Muscle of leg (tissue), 11 donors: ENCODE results near the gene FAM156A. TPM values are rescaled to one million over a fixed set of nuclear protein-coding genes. Genes with fewer than 3 reads are reported as not detected.
A peak's percentile ranks its signal among the peaks of the same experiment; 100 is the strongest.
"Not testable (repeated sequence)": the region's sequence is repeated elsewhere in the genome, so short reads cannot be mapped to it uniquely, and the experiment has no call there.

Source experiments
- DNase-seq: peaks from one replicate; pipeline ENCODE4 v3.0.0; 2013
- H3K27ac ChIP-seq: one replicate; pipeline ENCODE4 v1.5.1; 2013; ENCODE audit warnings: mild to moderate bottlenecking, low read length, control low read depth
- H3K27me3 ChIP-seq: one replicate; pipeline ENCODE4 v1.6.1; 2013; ENCODE audit warnings: low read length; ENCODE audit not compliant: control insufficient read depth, insufficient read depth
- H3K36me3 ChIP-seq: one replicate; pipeline ENCODE4 v1.6.1; 2013; ENCODE audit warnings: low read length; ENCODE audit not compliant: control insufficient read depth, insufficient read depth
- H3K4me1 ChIP-seq: one replicate; pipeline ENCODE4 v1.6.1; 2013; ENCODE audit warnings: low read length; ENCODE audit not compliant: control insufficient read depth, insufficient read depth
- H3K4me3 ChIP-seq: one replicate; pipeline ENCODE4 v1.5.1; 2013; ENCODE audit warnings: low read length, control low read depth
- H3K9me3 ChIP-seq: replicated peaks from 2 replicates; pipeline ENCODE4 v1.6.1; 2013; ENCODE audit warnings: low read depth, low read length; ENCODE audit not compliant: control insufficient read depth
- WGBS: methylation state at CpG from one replicate; pipeline ENCODE4 v1.1.5; 2013; ENCODE audit warnings: missing lambda C conversion rate; ENCODE audit not compliant: insufficient coverage; 5-methylcytosine and 5-hydroxymethylcytosine counted together
- polyA plus RNA-seq, 8 donors: library from polyadenylated mRNA; unstranded; fragments of 120-200 nt; gene quantifications; one replicate each; pipeline versions ENCODE4 v1.2.1 to v1.2.3, GENCODE V29; 2013; ENCODE audit warnings: inconsistent platforms in 1 of 8, low replicate concordance in 1 of 8; ENCODE audit not compliant: insufficient read length in 8 of 8, insufficient read depth in 1 of 8
- total RNA-seq: library from RNA; stranded (reverse); fragments of 120-200 nt; gene quantifications from one replicate; pipeline ENCODE4 v1.2.4, GENCODE V29; 2013

Gene FAM156A
- total and polyA plus RNA-seq, 9 donors = 19.3 to 34.2 (median 26.2) TPM

- H3K9me3 ChIP-seq, DNase-seq, H3K36me3 ChIP-seq, H3K4me3 ChIP-seq, H3K4me1 ChIP-seq, H3K27ac ChIP-seq, H3K27me3 ChIP-seq: not testable (repeated sequence)
- no CpG with 5 or more reads among the region's 4 CpGs for WGBS
Observed at GRCh38 chrX:52940704-52941103, 17.6 kb downstream of the FAM156A start.

GRCh38 chrX:52935470-52935784, 22.9 kb downstream of the FAM156A start:
- 4% methylated on average over 8 of the region's 10 CpGs for WGBS
- not testable (repeated sequence) for H3K27me3 ChIP-seq

DNA sequence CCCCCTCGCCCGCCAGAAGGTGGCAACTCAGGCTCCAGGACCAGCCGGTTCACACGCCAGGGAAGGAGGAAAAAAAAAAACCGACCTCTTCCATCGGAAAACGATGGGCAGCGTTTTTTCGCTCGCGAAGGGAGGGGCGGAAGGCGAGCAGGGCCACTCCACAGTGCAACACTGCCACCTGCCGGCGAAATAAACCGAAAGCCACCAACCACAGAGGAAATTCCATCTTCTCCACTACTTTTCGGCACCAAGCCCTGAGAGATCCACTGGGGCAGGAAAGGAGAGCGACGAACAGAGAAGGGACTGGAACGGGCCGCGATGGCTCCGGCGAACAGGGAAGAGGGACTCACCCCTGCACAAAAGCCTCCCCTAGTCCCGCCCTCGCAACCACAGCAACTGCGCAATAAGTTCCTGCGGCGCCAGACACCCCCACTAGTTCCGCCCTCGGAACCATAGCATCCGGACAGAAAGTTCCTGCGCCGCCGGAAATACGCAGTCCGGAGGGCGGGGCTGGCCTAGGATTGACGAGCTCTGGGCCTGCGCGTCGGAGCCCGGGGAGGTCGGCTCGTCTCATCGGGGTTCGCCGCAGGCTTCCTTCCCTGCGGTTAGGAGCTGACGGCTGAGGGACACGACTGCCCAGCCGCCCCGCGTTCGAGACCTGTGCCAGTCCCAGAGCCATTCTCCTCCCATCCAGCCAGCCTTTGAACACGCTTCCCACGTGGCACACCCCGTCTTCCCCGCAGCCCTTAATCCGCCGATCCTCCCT, 23.4 kb downstream of the FAM156A start:
- H3K36me3 ChIP-seq = no peaks in the 10 kb centered on the region
- peak; percentile 99 for DNase-seq
- peak overlapping the region; percentile 100 for H3K27ac ChIP-seq
- 0% methylated on average over 58 of the region's 61 CpGs for WGBS
- H3K4me3 ChIP-seq = peak overlapping the region; percentile 65
- H3K27me3 ChIP-seq = peaks cover 2% of the 10 kb centered on the region
- H3K4me1 ChIP-seq = peaks cover 4% of the 10 kb centered on the region
- H3K9me3 ChIP-seq = no peaks in the 10 kb centered on the region

More at GRCh38 chrX:52935470-52935784, 22.9 kb downstream of the FAM156A start:
- Histone ChIP-seq H3K4me3 (peak overlapping the region; percentile 65), H3K27ac (peak overlapping the region; percentile 100)
- not testable (repeated sequence) for DNase-seq, H3K9me3 ChIP-seq, H3K36me3 ChIP-seq, H3K4me1 ChIP-seq

DNA sequence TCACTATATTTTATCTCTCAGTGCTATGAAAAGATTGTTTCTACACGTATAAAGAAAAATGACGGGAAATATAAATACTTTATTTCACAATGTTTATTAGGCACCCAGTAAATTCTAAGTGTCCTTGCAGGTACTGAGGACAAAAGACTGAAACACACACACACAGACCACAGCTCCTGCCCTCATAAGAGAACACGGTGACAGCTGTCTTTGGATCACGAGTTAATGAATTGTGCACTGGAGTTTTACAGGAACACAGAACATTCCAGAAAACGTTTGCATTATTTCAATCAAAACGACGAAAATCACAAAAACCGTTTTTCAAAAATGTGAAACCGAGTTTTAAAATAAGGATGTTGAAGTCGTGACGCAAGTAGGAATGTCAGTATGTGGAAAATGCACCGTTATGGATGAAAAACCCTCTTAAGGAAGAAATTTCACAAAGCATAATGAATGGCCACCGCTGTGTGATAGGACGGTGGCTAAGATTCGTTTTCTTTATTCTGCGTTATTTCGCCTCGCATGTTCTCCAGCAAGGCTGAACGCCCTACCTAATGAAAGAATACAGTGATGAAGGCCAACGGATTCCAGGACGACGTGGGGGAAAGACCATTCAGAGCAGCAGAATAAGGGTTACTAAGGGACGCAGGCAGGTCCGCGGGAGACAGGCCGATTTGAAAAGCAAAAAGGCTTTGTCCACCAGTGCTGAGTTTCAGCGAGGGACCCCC, 24.2 kb downstream of the FAM156A start:
- Histone ChIP-seq H3K27me3 (peaks cover 2% of the 10 kb centered on the region), H3K4me1 (peaks cover 4% of the 10 kb centered on the region), H3K4me3 (peak overlapping the region; percentile 65), H3K9me3 (no peaks in the 10 kb centered on the region), H3K36me3 (no peaks in the 10 kb centered on the region), H3K27ac (peak overlapping the region; percentile 100)
- DNase-seq = no peak
- 2% methylated on average over 12 of the region's 27 CpGs for WGBS

DNA sequence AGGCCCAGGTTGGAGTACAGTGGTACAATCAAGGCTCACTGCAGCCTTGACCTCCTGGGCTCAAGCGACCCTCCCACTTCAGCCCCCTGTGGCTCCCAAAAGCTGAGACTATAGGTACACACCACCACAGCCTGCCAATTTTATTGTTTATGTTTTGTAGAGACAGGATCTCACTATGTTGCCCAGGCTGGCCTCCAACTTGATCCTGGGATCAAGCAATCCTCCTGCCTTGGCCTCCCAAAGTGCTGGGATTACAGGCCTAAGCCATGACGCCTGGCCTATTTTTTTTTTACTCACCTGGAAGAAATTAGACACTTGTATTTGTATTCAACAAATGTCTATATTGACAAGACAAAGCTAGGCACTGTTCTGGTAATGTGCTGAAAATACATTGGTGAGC, 25.1 kb downstream of the FAM156A start:
- DNase-seq = no peak
- WGBS = no CpG with 5 or more reads among the region's 2 CpGs

DNA sequence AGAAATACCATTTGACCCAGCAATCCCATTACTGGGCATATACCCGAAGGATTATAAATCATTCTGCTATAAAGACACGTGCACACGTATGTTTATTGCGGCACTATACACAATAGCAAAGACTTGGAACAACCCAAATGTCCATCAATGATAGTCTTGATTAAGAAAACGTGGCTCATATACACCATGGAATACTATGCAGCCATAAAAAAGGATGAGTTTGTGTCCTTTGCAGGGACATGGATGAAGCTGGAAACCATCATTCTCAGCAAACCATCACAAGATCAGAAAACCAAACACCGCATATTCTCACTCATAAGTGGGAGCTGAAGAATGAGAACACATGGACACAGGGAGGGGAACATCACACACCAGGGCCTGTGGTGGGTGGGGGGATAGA, 28.1 kb downstream of the FAM156A start:
- not testable (repeated sequence) for DNase-seq, H3K9me3 ChIP-seq, H3K4me3 ChIP-seq, H3K4me1 ChIP-seq, H3K27me3 ChIP-seq, H3K27ac ChIP-seq, H3K36me3 ChIP-seq
- WGBS = 100% methylated on average over 1 of the region's 6 CpGs

More for the DNA sequence above, 25.1 kb downstream of the FAM156A start:
- peaks cover 2% of the 10 kb centered on the region for H3K27me3 ChIP-seq
- H3K36me3 ChIP-seq = no peaks in the 10 kb centered on the region
- H3K9me3 ChIP-seq = no peaks in the 10 kb centered on the region
- H3K4me3 ChIP-seq = no peak overlapping the region
- H3K27ac ChIP-seq = no peak overlapping the region
- peaks cover 4% of the 10 kb centered on the region for H3K4me1 ChIP-seq

- H3K9me3 ChIP-seq = no peaks in the 10 kb centered on the region
- H3K36me3 ChIP-seq = no peaks in the 10 kb centered on the region
- peaks cover 12% of the 10 kb centered on the region for H3K4me1 ChIP-seq
- H3K4me3 ChIP-seq = no peak overlapping the region
- no CpG with 5 or more reads among the region's 4 CpGs for WGBS
- H3K27ac ChIP-seq = peak overlapping the region; percentile 55
- H3K27me3 ChIP-seq = peaks cover 3% of the 10 kb centered on the region
- peak; percentile 50 for DNase-seq
Observed at GRCh38 chrX:52923781-52924241, 34.5 kb downstream of the FAM156A start.

DNA sequence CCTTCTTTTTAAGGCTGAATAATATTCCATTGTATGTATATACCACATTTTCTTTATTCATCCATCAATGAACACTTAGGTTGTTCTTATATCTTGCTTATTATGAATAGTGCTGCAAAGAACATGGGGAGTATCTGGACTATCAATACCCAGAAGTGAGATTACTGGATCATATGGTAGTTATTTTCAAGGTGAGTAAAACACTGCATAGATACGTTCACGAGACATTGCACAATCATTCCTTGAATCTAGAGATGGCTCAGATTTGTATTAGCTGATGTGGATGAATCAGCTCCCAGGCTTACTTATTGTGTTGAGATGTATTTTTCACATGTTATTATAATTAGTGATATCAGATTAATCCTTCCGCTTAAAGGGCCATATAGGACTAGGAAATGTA, 43.6 kb downstream of the FAM156A start:
- not testable (repeated sequence) for H3K4me1 ChIP-seq, H3K9me3 ChIP-seq, H3K27ac ChIP-seq, H3K27me3 ChIP-seq, H3K36me3 ChIP-seq, H3K4me3 ChIP-seq, DNase-seq
- WGBS = no CpG with 5 or more reads among the region's 3 CpGs

DNA sequence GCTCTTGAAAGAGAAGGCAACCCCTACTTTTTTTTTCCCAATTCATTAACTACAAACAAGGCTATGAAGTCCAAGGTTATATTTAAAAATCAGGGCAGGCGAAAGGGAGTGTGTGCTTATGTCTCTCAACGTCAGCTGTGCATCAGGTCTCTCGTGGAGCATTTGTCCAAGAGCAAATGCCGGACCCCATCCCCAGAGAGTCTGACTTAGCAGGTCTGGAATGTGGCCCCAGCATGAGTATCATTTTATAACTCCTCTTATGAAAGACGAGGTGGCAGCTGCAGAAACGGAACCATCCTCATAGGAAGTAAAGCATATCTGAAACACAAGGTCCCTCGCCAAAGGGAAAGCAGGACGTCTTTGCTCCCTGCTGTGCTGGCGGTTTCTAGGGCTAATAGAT, 44.6 kb downstream of the FAM156A start:
- H3K9me3 ChIP-seq, H3K27ac ChIP-seq, DNase-seq, H3K4me1 ChIP-seq, H3K4me3 ChIP-seq, H3K36me3 ChIP-seq, H3K27me3 ChIP-seq: not testable (repeated sequence)
- WGBS = no CpG with 5 or more reads among the region's 9 CpGs

DNA sequence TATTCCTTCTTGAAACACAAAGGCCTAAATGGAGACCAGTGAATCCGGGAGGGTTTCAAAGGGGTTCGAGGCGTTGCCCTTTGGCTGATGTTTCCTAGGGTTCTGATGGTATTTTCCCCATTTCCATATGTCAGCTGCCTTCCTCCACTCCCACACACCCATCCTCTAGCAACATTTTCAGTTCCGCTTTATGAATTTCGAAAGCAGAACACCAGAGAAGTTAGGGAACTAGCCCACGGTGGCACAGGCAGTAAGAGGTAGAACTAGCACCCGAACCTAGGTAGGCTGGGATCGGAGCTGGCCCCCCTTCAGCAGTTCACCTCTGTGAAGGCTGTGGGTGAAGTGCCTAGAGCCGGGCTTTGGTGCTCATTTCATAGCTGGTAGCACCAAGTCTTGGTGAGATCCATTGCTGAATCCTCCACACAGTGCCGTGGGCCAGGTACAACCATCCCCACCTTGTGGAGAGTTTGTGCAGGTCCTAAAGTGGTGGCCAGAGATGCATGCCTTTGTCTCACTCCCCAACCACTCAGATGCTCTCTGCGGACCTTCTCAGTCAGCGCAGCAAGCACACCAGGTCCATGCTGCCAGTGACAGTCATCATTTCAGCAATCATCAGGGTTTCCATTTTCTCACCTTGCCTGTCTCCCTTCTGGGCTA, 48.9 kb downstream of the FAM156A start:
- H3K4me1 ChIP-seq, H3K27me3 ChIP-seq, H3K4me3 ChIP-seq, H3K27ac ChIP-seq, H3K36me3 ChIP-seq, DNase-seq, H3K9me3 ChIP-seq: not testable (repeated sequence)
- no CpG with 5 or more reads among the region's 12 CpGs for WGBS
